Smooth muscle cell (in vitro differentiated cells): Measurements from ENCODE around the gene UBE2G2. TPM values are rescaled to one million over a fixed set of nuclear protein-coding genes. Genes with fewer than 3 reads are reported as not detected.
"Not testable (repeated sequence)": the region's sequence is repeated elsewhere in the genome, so short reads cannot be mapped to it uniquely, and the experiment has no call there.

Experiments used
- DNase-seq: peaks from one replicate; lab custom pipeline; 2025; ENCODE audit not compliant: unreplicated experiment; lab: John Stamatoyannopoulos, UW
- H2AFZ ChIP-seq: fragments of 200-600 bp; sonication (generic); 2 replicates; pipeline ENCODE4 v1.6.0; 2016; ENCODE audit warnings: antibody characterized with exemption, low read depth, mild to moderate bottlenecking
- H3F3A ChIP-seq: fragments of 200-600 bp; sonication (generic); 2 replicates; pipeline ENCODE4 v1.6.0; 2017; ENCODE audit warnings: antibody characterized with exemption, low read depth
- H3K27ac ChIP-seq: fragments of 200-600 bp; sonication (generic); 2 replicates; pipeline ENCODE4 v1.5.1; 2016; ENCODE audit warnings: low read depth, mild to moderate bottlenecking
- H3K27me3 ChIP-seq: fragments of 200-600 bp; sonication (generic); 2 replicates; pipeline ENCODE4 v1.6.1; 2016; ENCODE audit warnings: low read depth, mild to moderate bottlenecking
- H3K36me3 ChIP-seq: fragments of 200-600 bp; sonication (generic); 2 replicates; pipeline ENCODE4 v1.5.1; 2016; ENCODE audit warnings: low read depth
- H3K4me1 ChIP-seq: fragments of 200-600 bp; sonication (generic); 2 replicates; pipeline ENCODE4 v1.5.1; 2016; ENCODE audit warnings: low read depth
- H3K4me2 ChIP-seq: fragments of 200-600 bp; sonication (generic); 2 replicates; pipeline ENCODE4 v1.6.0; 2016; ENCODE audit warnings: mild to moderate bottlenecking
- H3K4me3 ChIP-seq: fragments of 200-600 bp; sonication (generic); 2 replicates; pipeline ENCODE4 v1.5.1; 2016; ENCODE audit warnings: mild to moderate bottlenecking
- H3K79me2 ChIP-seq: fragments of 200-600 bp; sonication (generic); 2 replicates; pipeline ENCODE4 v1.6.0; 2016; ENCODE audit warnings: low read depth, mild to moderate bottlenecking
- H3K9ac ChIP-seq: fragments of 200-600 bp; sonication (generic); 2 replicates; pipeline ENCODE4 v1.6.0; 2016; ENCODE audit warnings: low read depth
- H3K9me3 ChIP-seq: fragments of 200-600 bp; sonication (generic); replicated peaks from 2 replicates; pipeline ENCODE4 v1.5.1; 2016; ENCODE audit warnings: low read depth
- H4K20me1 ChIP-seq: fragments of 200-600 bp; sonication (generic); 2 replicates; pipeline ENCODE4 v1.6.0; 2016; ENCODE audit warnings: low read depth
- WGBS: methylation state at CpG from one replicate; pipeline ENCODE4 v1.1.7; 2016; ENCODE audit warnings: low lambda C conversion rate; 5-methylcytosine and 5-hydroxymethylcytosine counted together
- polyA plus RNA-seq: library from polyadenylated mRNA; unstranded; fragments of >200 nt; fragmentation: Nextera tagmentation; extraction: Ambion mirVana; gene quantifications from 2 replicates; pipeline ENCODE4 v1.2.1, GENCODE V29; 2016
- total RNA-seq: library from RNA; depleted of rRNA; stranded (reverse); fragments of >200 nt; gene quantifications from 2 replicates; pipeline ENCODE4 v1.2.3, GENCODE V29; 2014
- TF ChIP-seq, protein P1 (sequence below): fragments of 200-600 bp; sonication (generic); IDR thresholded peaks from 2 replicates; pipeline ENCODE4 v1.5.1; 2017; ENCODE audit warnings: borderline replicate concordance, mild to moderate bottlenecking, antibody characterized with exemption; ENCODE audit not compliant: insufficient read depth, poor library complexity, severe bottlenecking

UBE2G2 gene
- total and polyA plus RNA-seq, 2 experiments from 2014 or later, result 33.1 to 34.1 TPM

DNA sequence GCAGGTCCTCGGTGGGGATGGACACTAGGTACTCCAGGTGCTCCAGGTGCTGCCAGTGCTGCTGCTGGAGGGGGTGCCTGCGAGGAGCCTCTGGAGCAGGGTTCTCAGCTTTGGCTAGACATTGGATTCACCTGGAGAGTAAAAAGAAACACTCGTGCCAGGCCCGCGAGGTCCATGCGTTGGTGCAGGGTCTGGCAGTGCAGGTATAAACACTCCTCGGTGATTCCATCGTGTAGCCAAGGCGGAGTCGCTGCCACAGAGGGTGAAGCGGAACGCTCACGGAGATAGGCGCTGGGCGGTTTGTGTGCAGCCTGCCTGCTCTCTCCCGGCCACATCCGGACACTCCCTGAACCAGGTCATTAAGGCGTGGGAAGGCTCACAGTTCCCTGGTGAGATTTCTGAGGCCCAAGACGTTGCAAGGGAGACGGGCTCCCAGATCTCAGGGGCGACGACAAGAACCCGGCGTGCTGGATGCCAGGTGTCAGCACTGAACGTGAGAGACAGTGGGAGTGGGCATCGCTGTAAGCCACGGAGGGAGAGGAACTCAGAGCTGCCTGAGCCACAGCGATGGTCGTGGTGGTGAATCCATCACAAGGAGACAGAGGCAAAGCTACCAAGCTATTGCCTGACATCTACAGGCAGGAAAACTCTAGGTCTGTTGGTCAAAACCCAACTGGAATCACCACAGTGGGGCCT, 33.5 kb upstream of the UBE2G2 start:
- Histone ChIP-seq H3K4me1 (no peaks in the 10 kb centered on the region), H3K79me2 (no peaks in the 10 kb centered on the region), H3K4me2 (no peak overlapping the region), H3K9me3 (no peaks in the 10 kb centered on the region), H4K20me1 (no peaks in the 10 kb centered on the region), H3K27me3 (no peaks in the 10 kb centered on the region), H3K9ac (no peak overlapping the region), H2AFZ (no peak overlapping the region), H3K27ac (no peak overlapping the region), H3K36me3 (no peaks in the 10 kb centered on the region), H3F3A (no peaks in the 10 kb centered on the region), H3K4me3 (no peak overlapping the region)
- TF ChIP-seq, protein P1, sequence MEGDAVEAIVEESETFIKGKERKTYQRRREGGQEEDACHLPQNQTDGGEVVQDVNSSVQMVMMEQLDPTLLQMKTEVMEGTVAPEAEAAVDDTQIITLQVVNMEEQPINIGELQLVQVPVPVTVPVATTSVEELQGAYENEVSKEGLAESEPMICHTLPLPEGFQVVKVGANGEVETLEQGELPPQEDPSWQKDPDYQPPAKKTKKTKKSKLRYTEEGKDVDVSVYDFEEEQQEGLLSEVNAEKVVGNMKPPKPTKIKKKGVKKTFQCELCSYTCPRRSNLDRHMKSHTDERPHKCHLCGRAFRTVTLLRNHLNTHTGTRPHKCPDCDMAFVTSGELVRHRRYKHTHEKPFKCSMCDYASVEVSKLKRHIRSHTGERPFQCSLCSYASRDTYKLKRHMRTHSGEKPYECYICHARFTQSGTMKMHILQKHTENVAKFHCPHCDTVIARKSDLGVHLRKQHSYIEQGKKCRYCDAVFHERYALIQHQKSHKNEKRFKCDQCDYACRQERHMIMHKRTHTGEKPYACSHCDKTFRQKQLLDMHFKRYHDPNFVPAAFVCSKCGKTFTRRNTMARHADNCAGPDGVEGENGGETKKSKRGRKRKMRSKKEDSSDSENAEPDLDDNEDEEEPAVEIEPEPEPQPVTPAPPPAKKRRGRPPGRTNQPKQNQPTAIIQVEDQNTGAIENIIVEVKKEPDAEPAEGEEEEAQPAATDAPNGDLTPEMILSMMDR, result no peak
- 95% methylated on average over 23 of the region's 29 CpGs for WGBS
- no peak for DNase-seq

DNA sequence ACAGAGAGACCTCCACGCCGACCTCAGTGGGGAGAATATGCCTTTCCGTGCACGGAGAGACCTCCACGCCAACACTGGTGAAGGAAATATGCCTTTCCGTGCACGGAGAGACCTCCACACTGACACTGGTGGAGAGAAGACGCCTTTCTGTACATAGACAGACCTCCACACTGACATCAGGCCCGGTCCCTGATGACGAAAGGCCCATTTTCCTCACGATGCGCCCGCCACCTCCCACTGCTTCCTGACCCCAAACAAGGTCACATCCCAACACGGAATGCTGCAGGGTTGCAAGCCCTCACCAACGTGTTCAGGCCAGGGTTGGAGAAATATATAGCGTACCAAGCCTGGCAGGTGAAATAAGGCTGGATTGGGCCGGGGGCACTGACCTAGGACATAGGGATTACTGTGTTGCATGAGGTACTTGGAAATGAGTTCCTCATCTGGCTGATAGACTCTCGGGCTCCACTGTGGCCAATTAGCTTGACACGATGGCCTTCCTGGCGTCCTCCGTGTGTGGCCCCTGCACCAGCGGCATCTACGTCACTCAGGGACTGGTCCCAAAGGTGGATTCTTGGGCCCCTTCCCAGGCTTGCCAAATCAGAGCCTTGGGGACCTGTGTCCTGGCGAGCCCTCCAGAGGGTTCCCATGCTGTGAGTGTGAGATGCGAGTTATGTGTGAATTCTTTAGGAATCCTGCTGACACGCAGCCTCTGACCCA, 32.8 kb upstream of the UBE2G2 start:
- 89% methylated on average over 26 of the region's 26 CpGs for WGBS

DNA sequence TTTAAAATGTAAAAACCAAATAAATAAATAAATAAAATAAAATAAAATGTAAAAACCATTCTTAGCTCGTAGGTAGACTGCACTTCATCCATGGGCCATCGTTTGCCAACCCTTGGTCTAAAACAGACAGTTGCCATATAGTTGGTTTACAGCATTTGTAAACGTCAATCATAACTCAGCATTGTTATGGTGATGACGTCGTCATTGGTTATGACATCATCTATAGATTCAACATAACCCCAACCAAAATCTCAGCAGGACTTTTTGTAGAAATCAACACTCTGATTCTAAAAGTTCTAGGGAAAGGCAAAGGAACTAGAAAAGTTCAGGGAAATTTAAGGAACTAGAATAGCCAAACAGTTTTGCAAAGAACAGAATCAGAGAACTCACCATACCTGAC, 32.0 kb upstream of the UBE2G2 start:
- Histone ChIP-seq H3K27me3 (no peaks in the 10 kb centered on the region), H3K4me3 (no peak overlapping the region), H3K4me1 (no peaks in the 10 kb centered on the region), H3K4me2 (no peak overlapping the region), H3K79me2 (no peaks in the 10 kb centered on the region), H3K9ac (no peak overlapping the region), H3K27ac (no peak overlapping the region), H2AFZ (no peak overlapping the region), H3F3A (no peaks in the 10 kb centered on the region), H3K36me3 (no peaks in the 10 kb centered on the region), H4K20me1 (no peaks in the 10 kb centered on the region), H3K9me3 (peaks cover 4% of the 10 kb centered on the region)
- TF ChIP-seq, protein P1, result no peak
- WGBS, result 95% methylated on average over 5 of the region's 5 CpGs
- no peak for DNase-seq

More for the DNA sequence above, 32.8 kb upstream of the UBE2G2 start:
- H3K36me3 ChIP-seq, result no peaks in the 10 kb centered on the region
- H4K20me1 ChIP-seq, result no peaks in the 10 kb centered on the region
- H3K4me2 ChIP-seq, result no peak overlapping the region
- no peaks in the 10 kb centered on the region for H3K79me2 ChIP-seq
- H2AFZ ChIP-seq, result no peak overlapping the region
- no peak overlapping the region for H3K9ac ChIP-seq
- TF ChIP-seq, protein P1, result no peak
- no peak overlapping the region for H3K4me3 ChIP-seq
- H3K27me3 ChIP-seq, result no peaks in the 10 kb centered on the region
- no peaks in the 10 kb centered on the region for H3K4me1 ChIP-seq
- H3F3A ChIP-seq, result no peaks in the 10 kb centered on the region
- H3K27ac ChIP-seq, result no peak overlapping the region
- no peaks in the 10 kb centered on the region for H3K9me3 ChIP-seq
- no peak for DNase-seq

DNA sequence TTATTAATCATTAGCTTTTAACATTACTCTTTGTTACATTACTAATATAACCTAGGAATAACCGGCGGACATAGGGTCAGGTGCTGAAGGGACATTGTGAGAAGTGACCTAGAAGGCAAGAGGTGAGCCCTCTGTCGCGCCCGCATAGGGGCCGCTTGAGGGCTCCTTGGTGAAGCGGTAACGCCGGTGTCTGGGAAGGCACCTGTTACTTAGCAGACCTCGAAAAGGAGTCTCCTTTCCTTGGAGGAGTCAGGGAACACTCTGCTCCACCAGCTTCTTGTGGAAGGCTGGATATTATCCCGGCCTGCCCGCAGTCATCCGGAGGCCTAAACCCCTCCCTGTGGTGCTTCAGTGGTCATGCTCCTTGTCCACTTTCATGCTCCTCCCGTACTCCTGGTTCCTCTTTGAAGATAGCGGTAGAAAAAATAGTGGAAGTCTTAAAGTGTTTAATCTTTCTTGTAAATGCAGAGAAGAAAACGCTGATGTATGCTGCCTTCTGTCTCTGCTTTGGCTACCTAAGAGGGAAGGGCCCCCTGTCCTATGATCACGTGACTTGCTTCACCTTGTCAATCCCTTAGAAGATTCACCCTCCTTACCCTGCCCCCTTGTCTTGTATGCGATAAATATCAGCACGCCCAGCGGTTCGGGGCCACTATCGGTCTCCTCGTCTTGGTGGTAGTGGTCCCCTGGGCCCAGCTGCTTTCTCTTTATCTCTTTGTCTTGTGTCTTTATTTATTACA, 31.1 kb upstream of the UBE2G2 start:
- not testable (repeated sequence) for H4K20me1 ChIP-seq, H2AFZ ChIP-seq, H3K4me2 ChIP-seq, H3K9ac ChIP-seq, H3K79me2 ChIP-seq, H3K4me1 ChIP-seq, H3K27ac ChIP-seq, H3K4me3 ChIP-seq, H3K9me3 ChIP-seq, H3K27me3 ChIP-seq, H3F3A ChIP-seq, DNase-seq, H3K36me3 ChIP-seq
- 93% methylated on average over 23 of the region's 23 CpGs for WGBS
